Left renal pelvis (tissue), 4 donors: ENCODE data around the gene LSS. TPM values are rescaled to one million over a fixed set of nuclear protein-coding genes. Genes with fewer than 3 reads are reported as not detected.

ENCODE experiments used
- DNase-seq, 4 donors: peaks; one replicate each; pipeline ENCODE4 v3.0.0-alpha.2; 2013; ENCODE audit warnings: low read depth in 4 of 4, low spot score in 3 of 4
- polyA plus RNA-seq, 4 donors: library from polyadenylated mRNA; unstranded; fragments of 120-200 nt; gene quantifications; one replicate each; pipeline ENCODE4 v1.2.1, GENCODE V29; 2013; ENCODE audit not compliant: insufficient read length in 4 of 4

Gene LSS
- polyA plus RNA-seq, result 10 to 100 TPM; 25.9 to 54.0 (median 32.2) TPM

DNA sequence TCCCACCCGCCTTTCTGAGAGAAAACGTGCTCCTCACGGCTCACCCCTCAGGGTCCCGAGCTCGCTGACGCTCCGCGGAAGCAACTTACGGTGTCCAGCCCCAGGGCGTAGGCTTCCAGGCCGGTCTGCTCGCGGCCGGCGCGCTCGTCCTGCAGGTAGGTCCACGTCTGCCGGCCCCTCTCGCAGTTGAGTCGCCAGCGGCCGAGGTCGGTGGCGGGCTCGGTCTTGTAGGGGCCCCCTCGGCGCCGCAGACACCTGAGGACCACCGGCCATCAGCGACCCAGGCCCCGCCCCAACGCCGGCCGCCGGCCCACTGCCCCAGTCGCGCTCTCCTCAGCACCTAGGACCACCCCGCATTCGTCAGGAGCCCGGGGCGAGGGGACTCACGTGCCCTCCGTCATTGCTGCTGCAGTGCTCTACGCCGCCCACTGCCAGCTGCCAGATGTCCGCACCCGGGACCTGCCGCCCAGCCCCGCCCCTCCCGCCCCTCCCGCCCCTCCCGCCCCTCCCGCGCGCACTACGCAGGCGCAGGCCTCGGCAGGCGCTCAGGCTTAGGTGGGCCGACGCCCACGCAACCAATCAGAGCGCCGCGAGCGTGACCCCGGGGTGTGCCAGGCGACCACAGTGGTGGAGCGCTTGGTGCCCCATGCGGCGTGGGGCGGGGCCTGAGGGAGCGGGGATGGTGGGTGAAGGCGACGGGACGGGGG, at the start of gene LSS:
Gene LSS, minus strand, starts transcription at position 430 of the 707 bp plus-strand sequence. Its CDS starts 29 bp downstream, at position 401.
- DNase-seq, result peak; percentile 86 to 94 (median 90)

DNA sequence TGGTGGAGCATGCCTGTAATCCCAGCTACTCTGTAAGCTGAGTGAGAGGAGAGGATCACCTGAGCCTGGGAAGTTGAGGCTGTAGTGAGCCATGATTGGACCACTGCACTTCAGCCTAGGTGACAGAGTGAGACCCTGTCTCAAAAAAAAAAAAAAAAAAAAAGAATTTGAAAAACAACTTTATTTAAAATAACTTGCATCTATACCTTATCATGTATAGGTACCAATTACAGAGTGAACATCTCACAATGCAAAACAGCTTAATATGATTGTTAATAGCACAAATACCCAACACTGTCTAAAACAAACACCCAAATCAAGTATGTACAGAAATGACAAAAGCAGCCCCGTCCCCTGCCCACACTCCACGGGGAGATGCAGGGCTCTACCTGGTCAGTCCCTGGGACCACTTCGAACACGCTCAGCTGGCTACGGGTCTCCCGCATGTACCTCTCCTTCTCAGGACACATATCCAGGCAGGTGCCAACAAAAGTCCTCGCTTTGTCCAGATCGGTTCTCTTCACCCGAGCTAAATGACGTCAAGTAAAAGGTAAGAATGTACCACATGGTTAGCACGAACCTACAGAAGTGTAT, 46.3 kb upstream of the LSS start:
- DNase-seq, result no peak

- DNase-seq, result no peak
Observed at GRCh38 chr21:46273341-46273740, 44.8 kb upstream of the LSS start.

GRCh38 chr21:46269466-46269865, 40.9 kb upstream of the LSS start:
- no peak for DNase-seq

DNA sequence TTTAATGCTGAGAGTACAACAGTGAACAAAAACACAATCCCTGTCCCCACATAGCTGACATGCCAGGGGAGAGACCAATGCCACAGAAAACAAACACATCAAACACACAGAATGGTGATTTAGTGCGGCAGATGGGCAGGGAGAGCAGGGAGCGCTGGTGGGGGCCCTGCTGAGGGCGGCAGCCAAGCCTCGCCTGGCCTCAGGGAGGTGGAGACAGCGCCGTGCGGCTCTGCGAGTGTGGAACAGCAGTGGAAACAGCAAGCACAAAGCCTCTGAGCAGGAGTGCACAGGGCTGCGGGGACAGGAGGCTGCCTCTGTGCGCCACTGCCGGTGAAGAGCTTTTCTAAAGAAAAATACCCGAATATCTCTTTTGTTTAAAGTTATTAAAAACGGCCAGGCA, 39.8 kb upstream of the LSS start:
- DNase-seq, result no peak

- DNase-seq, result no peak
Observed at GRCh38 chr21:46266946-46267345, 38.4 kb upstream of the LSS start.

DNA sequence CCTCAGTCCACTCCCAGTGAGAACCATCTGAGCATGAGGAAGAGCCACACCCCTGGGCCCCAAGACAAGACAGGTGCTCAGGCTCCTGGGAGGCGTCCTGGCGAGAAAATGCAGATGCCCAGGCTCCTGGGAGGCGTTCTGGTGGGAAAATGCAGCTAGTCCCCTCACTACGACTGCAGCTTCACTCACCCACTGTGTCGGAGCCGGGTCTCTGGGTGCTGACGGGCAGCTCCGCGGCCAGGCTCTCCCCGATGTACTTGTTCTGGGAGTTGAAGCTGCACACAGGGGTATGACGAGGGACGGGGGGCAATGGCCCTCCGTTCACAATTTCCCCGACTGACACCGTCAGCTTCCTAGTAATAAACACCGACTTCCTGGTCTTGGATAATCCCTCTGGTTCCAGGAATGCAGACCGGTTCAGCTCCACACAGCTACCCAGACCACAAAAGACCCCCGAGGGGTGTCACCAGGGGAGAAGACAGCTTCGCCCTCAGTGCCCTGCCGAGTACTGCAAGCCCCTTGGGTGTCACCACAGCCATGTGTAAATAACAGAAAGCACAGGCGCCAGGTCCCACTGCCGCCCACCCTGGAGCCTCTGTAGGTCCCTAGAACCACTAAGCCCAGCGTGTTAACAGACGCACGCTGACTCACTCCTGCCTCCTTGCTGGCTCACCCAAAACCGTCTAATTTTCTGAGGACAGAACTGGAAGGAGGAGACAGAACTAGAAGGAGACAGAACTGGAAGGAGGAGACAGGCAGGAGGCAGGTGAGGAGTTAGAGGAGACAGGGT, 37.4 kb upstream of the LSS start:
- DNase-seq, result no peak

GRCh38 chr21:46264690-46265144, 36.1 kb upstream of the LSS start:
- DNase-seq, result no peak

DNA sequence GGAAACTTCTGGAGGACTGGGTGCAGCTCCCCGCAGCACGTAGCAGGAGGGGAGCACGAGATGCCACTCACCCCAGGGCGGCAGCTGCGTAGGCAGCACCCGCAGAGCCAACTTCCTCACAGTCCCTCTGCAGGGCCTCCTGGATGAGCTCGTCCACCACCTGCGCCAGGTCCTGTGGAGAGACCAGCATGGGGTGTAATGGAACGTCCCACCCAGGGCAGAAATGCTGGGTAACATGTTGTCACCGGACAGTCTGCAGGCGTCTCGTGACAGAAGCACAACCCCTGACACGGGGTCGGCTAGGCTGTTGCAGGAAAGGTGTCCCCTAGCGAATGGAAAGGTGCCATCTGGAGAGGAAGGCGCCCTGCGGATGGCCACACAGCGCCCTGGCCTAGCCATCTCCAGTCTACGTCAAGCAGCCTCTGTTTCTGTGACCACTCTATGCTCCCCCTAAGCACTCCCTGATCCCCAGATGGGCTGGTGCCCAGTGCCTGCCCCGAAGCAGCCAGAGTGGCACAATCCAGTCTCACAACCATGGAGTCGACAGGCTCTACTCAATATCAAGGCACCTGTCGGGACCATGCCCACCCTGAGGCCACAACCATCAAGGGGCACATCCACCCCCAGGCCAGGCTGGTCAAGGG, 35.6 kb upstream of the LSS start:
- no peak for DNase-seq

DNA sequence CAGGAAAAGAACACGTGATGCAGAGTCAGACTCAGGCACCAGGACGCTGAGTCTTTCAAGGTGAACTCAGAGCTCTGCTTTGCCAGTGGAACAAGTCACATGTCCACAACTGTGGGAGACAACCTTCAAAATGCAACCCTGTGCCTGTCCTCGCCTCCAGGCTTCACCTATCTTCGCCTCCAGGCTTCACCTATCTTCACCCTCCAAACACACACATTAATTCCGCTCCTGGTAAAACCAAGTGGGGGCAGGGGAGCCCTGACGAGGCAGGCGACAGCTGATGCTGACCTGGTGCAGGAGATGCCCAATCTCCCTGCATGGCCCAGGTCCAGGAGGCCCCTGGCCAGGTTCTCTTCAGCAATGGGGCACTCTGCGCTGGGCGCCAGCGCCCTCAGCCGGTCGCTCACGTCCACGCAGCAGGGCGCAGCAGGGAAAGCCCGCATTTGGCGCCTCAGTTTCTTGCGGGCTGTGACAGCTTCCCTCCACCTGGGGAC, 28.0 kb upstream of the LSS start:
- DNase-seq, result no peak

- DNase-seq, result no peak
Observed at GRCh38 chr21:46255758-46256337, 27.3 kb upstream of the LSS start.

GRCh38 chr21:46255166-46255565, 26.6 kb upstream of the LSS start:
- no peak for DNase-seq

- DNase-seq, result no peak
Observed at GRCh38 chr21:46254208-46254975, 25.8 kb upstream of the LSS start.

GRCh38 chr21:46253610-46254124, 25.1 kb upstream of the LSS start:
- DNase-seq, result no peak

GRCh38 chr21:46252840-46253239, 24.3 kb upstream of the LSS start:
- no peak for DNase-seq

- DNase-seq, result no peak
Observed at GRCh38 chr21:46250146-46250725, 21.7 kb upstream of the LSS start.

DNA sequence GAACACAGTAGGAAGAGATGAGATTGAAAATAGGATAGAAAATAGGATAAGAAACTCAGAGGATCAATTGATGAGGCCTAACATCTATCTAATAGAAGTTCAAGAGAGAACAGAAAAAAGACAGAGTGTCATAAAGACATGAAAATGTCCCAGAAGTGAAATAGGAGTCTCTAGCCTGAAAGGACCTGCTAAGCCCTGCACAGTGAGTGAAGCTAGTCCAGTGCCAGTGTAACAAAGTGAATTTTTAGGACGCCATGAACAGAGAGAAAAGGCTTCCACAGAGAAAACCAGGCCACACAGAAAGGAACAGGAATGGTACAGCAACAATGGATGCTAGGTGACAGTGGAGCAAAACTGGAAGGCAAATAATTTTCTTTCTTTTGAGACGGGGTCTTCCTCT, 20.3 kb upstream of the LSS start:
- no peak for DNase-seq

DNA sequence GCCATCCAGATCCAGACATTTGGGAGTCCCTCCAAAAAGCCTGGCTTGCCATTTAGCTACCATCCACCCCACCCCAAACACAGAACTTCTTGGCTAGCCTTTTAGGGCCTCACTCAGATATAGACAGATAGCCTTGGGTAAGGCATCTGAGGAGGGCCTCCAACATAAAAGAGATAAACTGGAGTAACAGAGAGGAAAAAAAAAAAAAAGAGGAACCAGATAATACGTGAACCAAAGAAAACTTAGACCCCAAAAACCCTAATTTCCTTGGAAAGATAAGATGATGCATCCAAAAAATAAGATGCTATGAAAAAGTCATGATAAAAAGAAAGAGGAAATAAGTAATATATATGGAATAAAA, 19.8 kb upstream of the LSS start:
- DNase-seq, result no peak

DNA sequence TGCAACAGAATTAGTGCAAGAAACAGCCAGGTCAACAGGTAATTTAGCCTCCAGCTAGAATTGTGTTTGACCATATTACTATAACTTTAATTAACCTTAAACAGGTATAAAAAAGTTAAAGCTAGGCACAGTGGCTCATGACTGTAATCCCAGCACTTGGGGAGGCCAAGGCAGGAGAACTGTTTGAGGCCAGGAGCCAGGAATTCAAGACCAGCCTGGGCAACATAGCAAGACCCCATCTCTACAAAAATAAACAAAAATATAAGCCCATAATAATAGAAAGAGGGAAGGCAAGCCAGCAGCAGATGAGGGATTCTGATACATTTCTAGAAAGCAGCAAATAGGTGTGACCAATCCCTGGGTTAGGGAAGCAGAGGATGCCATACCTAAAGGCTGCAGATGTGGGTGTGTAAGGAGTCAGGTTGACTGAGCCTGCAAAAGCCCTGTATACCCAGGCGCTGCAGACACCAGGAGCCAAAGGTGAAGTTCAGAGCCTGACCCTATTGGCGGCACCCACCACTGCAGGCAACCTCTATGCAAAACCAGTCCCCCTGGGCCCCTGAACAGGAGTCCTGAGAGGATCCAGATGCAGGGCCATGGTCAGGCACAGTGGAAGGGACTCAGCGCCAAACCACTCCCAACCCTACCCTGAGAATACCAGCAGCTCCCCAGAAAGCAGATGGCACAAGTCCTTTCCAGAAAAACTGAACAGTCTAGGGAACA, 19.3 kb upstream of the LSS start:
- no peak for DNase-seq
